Rectal smooth muscle tissue (tissue), 1 donor: ENCODE data around the gene CNTN5.

ENCODE experiments used
- H3K27ac ChIP-seq: one replicate; pipeline ENCODE4 v1.7.0; 2013; ENCODE audit warnings: low read depth, low read length, inconsistent platforms
- H3K27me3 ChIP-seq: one replicate; pipeline ENCODE4 v1.7.0; 2013; ENCODE audit warnings: low read length; ENCODE audit not compliant: control insufficient read depth, insufficient read depth
- H3K36me3 ChIP-seq: one replicate; pipeline ENCODE4 v1.7.0; 2013; ENCODE audit warnings: low read length; ENCODE audit not compliant: control insufficient read depth, insufficient read depth
- H3K4me1 ChIP-seq: one replicate; pipeline ENCODE4 v1.7.0; 2013; ENCODE audit warnings: low read length; ENCODE audit not compliant: control insufficient read depth, insufficient read depth
- H3K4me3 ChIP-seq: one replicate; pipeline ENCODE4 v1.7.0; 2013; ENCODE audit warnings: low read length
- H3K9ac ChIP-seq: one replicate; pipeline ENCODE4 v1.7.0; 2013; ENCODE audit warnings: low read length

CNTN5 gene

GRCh38 chr11:100192181-100192580 is 1171.4 kb downstream of the CNTN5 start:
- H3K9ac ChIP-seq = no peak overlapping the region
- no peaks in the 10 kb centered on the region for H3K36me3 ChIP-seq
- no peaks in the 10 kb centered on the region for H3K4me1 ChIP-seq
- no peak overlapping the region for H3K27ac ChIP-seq
- H3K27me3 ChIP-seq = no peaks in the 10 kb centered on the region
- H3K4me3 ChIP-seq = no peak overlapping the region

- Histone ChIP-seq H3K9ac (no peak overlapping the region), H3K4me3 (no peak overlapping the region), H3K36me3 (no peaks in the 10 kb centered on the region), H3K27me3 (no peaks in the 10 kb centered on the region), H3K27ac (no peak overlapping the region), H3K4me1 (no peaks in the 10 kb centered on the region)
These were observed 1183.0 kb downstream of the CNTN5 start for GRCh38 chr11:100203789-100204188.

- Histone ChIP-seq H3K9ac (no peak overlapping the region), H3K27me3 (no peaks in the 10 kb centered on the region)
These were observed 1185.2 kb downstream of the CNTN5 start for GRCh38 chr11:100205926-100206325.

GRCh38 chr11:100208207-100208606 is 1187.5 kb downstream of the CNTN5 start:
- Histone ChIP-seq H3K27ac (no peak overlapping the region), H3K4me1 (no peaks in the 10 kb centered on the region), H3K9ac (no peak overlapping the region), H3K27me3 (no peaks in the 10 kb centered on the region), H3K4me3 (no peak overlapping the region), H3K36me3 (no peaks in the 10 kb centered on the region)

More at GRCh38 chr11:100205926-100206325, 1185.2 kb downstream of the CNTN5 start:
- Histone ChIP-seq H3K36me3 (no peaks in the 10 kb centered on the region), H3K4me3 (no peak overlapping the region), H3K27ac (no peak overlapping the region), H3K4me1 (no peaks in the 10 kb centered on the region)

GRCh38 chr11:100214791-100215190 is 1194.0 kb downstream of the CNTN5 start:
- Histone ChIP-seq H3K4me1 (no peaks in the 10 kb centered on the region), H3K4me3 (no peak overlapping the region), H3K9ac (no peak overlapping the region), H3K36me3 (no peaks in the 10 kb centered on the region), H3K27me3 (no peaks in the 10 kb centered on the region), H3K27ac (no peak overlapping the region)

GRCh38 chr11:100220801-100221200 is 1200.1 kb downstream of the CNTN5 start:
- no peak overlapping the region for H3K27ac ChIP-seq
- no peak overlapping the region for H3K9ac ChIP-seq
- H3K4me3 ChIP-seq = no peak overlapping the region
- no peaks in the 10 kb centered on the region for H3K4me1 ChIP-seq
- no peaks in the 10 kb centered on the region for H3K27me3 ChIP-seq
- no peaks in the 10 kb centered on the region for H3K36me3 ChIP-seq

GRCh38 chr11:100221791-100222190 is 1201.0 kb downstream of the CNTN5 start:
- Histone ChIP-seq H3K4me3 (no peak overlapping the region), H3K27ac (no peak overlapping the region), H3K36me3 (no peaks in the 10 kb centered on the region), H3K27me3 (no peaks in the 10 kb centered on the region), H3K9ac (no peak overlapping the region), H3K4me1 (no peaks in the 10 kb centered on the region)

GRCh38 chr11:100224541-100225034 is 1203.8 kb downstream of the CNTN5 start:
- H3K27me3 ChIP-seq = no peaks in the 10 kb centered on the region
- no peak overlapping the region for H3K27ac ChIP-seq
- H3K36me3 ChIP-seq = no peaks in the 10 kb centered on the region
- H3K4me3 ChIP-seq = no peak overlapping the region
- H3K9ac ChIP-seq = no peak overlapping the region
- H3K4me1 ChIP-seq = no peaks in the 10 kb centered on the region

- Histone ChIP-seq H3K9ac (no peak overlapping the region), H3K4me3 (no peak overlapping the region), H3K4me1 (no peaks in the 10 kb centered on the region), H3K36me3 (no peaks in the 10 kb centered on the region), H3K27ac (no peak overlapping the region), H3K27me3 (no peaks in the 10 kb centered on the region)
These were observed 1208.3 kb downstream of the CNTN5 start for GRCh38 chr11:100229086-100229485.

GRCh38 chr11:100232006-100232405 is 1211.3 kb downstream of the CNTN5 start:
- Histone ChIP-seq H3K4me1 (no peaks in the 10 kb centered on the region), H3K4me3 (no peak overlapping the region), H3K9ac (no peak overlapping the region), H3K27ac (no peak overlapping the region), H3K27me3 (no peaks in the 10 kb centered on the region), H3K36me3 (no peaks in the 10 kb centered on the region)

GRCh38 chr11:100235085-100235484 is 1214.3 kb downstream of the CNTN5 start:
- H3K27me3 ChIP-seq = no peaks in the 10 kb centered on the region
- no peak overlapping the region for H3K27ac ChIP-seq
- no peaks in the 10 kb centered on the region for H3K4me1 ChIP-seq
- no peak overlapping the region for H3K9ac ChIP-seq
- H3K36me3 ChIP-seq = no peaks in the 10 kb centered on the region
- no peak overlapping the region for H3K4me3 ChIP-seq

GRCh38 chr11:100240025-100240539 is 1219.3 kb downstream of the CNTN5 start:
- Histone ChIP-seq H3K4me3 (no peak overlapping the region), H3K9ac (no peak overlapping the region), H3K4me1 (no peaks in the 10 kb centered on the region), H3K27ac (no peak overlapping the region), H3K36me3 (no peaks in the 10 kb centered on the region), H3K27me3 (no peaks in the 10 kb centered on the region)

GRCh38 chr11:100247704-100248103 is 1227.0 kb downstream of the CNTN5 start:
- no peak overlapping the region for H3K9ac ChIP-seq
- no peak overlapping the region for H3K27ac ChIP-seq

More at GRCh38 chr11:100247704-100248103, 1227.0 kb downstream of the CNTN5 start:
- Histone ChIP-seq H3K27me3 (no peaks in the 10 kb centered on the region), H3K4me3 (no peak overlapping the region), H3K36me3 (no peaks in the 10 kb centered on the region), H3K4me1 (no peaks in the 10 kb centered on the region)
